HEK293 (cell line): ENCODE measurements around the gene SOX18.

ENCODE experiments used
- CTCF ChIA-PET: fragments of 350-600 bp; formaldehyde crosslinking; extraction: SDS; loops from one replicate; lab custom pipeline; 2021; ENCODE audit warnings: antibody characterized with exemption; lab: Yijun Ruan, JAX
- POLR2A ChIA-PET: fragments of 300-600 bp; formaldehyde crosslinking; extraction: SDS; loops from one replicate; lab custom pipeline; 2020; ENCODE audit warnings: antibody characterized with exemption, inconsistent platforms; lab: Yijun Ruan, JAX
- H3K27ac ChIP-seq: fragments of 200-500 bp; sonication (Bioruptor generic); 2 replicates; pipeline ENCODE4 v1.5.1; 2014; ENCODE audit warnings: low read depth, low read length, control low read depth, inconsistent platforms; ENCODE audit errors: extremely low read depth
- H3K36me3 ChIP-seq, 2 experiments: fragments of 200-500 bp in 1 of 2; sonication (Bioruptor generic) in 1 of 2; 1 replicate in 1 of 2; 2 replicates in 1 of 2; pipeline ENCODE4 v1.5.1; 2014 to 2017; ENCODE audit warnings: inconsistent platforms in 2 of 2, low read length in 2 of 2; ENCODE audit not compliant: control insufficient read depth in 2 of 2, insufficient read depth in 1 of 2
- H3K4me1 ChIP-seq: fragments of 200-500 bp; sonication (Bioruptor generic); 2 replicates; pipeline ENCODE4 v1.5.1; 2014; ENCODE audit warnings: mild to moderate bottlenecking, low read length, inconsistent platforms; ENCODE audit not compliant: control insufficient read depth, insufficient read depth
- H3K4me3 ChIP-seq: 2 replicates; pipeline ENCODE4 v1.5.1; 2011; ENCODE audit warnings: low read depth, mild to moderate bottlenecking, control low read depth, low read length, moderate library complexity
- H3K9me3 ChIP-seq: fragments of 200-500 bp; sonication (Bioruptor generic); 2 replicates; pipeline ENCODE4 v1.5.1; 2014; ENCODE audit warnings: low read depth, low read length, inconsistent platforms; ENCODE audit not compliant: control insufficient read depth, insufficient read depth
- IKZF3 ChIP-seq: fragments of 450-650 bp; IDR thresholded peaks from 2 replicates; pipeline ENCODE4 v1.5.0; 2018; ENCODE audit warnings: missing biosample characterization, mild to moderate bottlenecking, missing genetic modification characterization, moderate library complexity
- KLF16 ChIP-seq: fragments of 450-650 bp; formaldehyde crosslinking; IDR thresholded peaks from 2 replicates; pipeline ENCODE4 v1.5.1; 2017; ENCODE audit warnings: missing biosample characterization, missing genetic modification characterization
- KLF7 ChIP-seq: fragments of 450-650 bp; formaldehyde crosslinking; IDR thresholded peaks from 2 replicates; pipeline ENCODE4 v1.5.1; 2016; ENCODE audit warnings: missing biosample characterization, missing genetic modification characterization, borderline replicate concordance
- OVOL3 ChIP-seq: fragments of 450-650 bp; formaldehyde crosslinking; IDR thresholded peaks from 2 replicates; pipeline ENCODE4 v1.5.1; 2016; ENCODE audit warnings: missing biosample characterization, missing genetic modification characterization
- SP2 ChIP-seq: fragments of 450-650 bp; formaldehyde crosslinking; IDR thresholded peaks from 2 replicates; pipeline ENCODE4 v1.5.1; 2016; ENCODE audit warnings: missing biosample characterization, missing genetic modification characterization
- SP7 ChIP-seq: fragments of 450-650 bp; formaldehyde crosslinking; IDR thresholded peaks from 2 replicates; pipeline ENCODE4 v1.5.1; 2016; ENCODE audit warnings: missing biosample characterization, missing genetic modification characterization
- ZBTB7A ChIP-seq: fragments of 450-650 bp; formaldehyde crosslinking; IDR thresholded peaks from 2 replicates; pipeline ENCODE4 v1.5.1; 2016; ENCODE audit warnings: low read depth, missing biosample characterization, missing genetic modification characterization
- ZFP3 ChIP-seq: fragments of 450-650 bp; formaldehyde crosslinking; IDR thresholded peaks from 2 replicates; pipeline ENCODE4 v1.5.1; 2016; ENCODE audit warnings: low read depth, missing biosample characterization, missing genetic modification characterization
- ZIC2 ChIP-seq: fragments of 450-650 bp; formaldehyde crosslinking; IDR thresholded peaks from 2 replicates; pipeline ENCODE4 v1.5.1; 2016; ENCODE audit warnings: missing biosample characterization, missing genetic modification characterization
- ZNF121 ChIP-seq: fragments of 450-650 bp; formaldehyde crosslinking; IDR thresholded peaks from 2 replicates; pipeline ENCODE4 v1.5.1; 2016; ENCODE audit warnings: missing biosample characterization, missing genetic modification characterization
- ZNF148 ChIP-seq: fragments of 450-650 bp; formaldehyde crosslinking; IDR thresholded peaks from 2 replicates; pipeline ENCODE4 v1.5.0; 2017; ENCODE audit warnings: missing biosample characterization, missing genetic modification characterization, borderline replicate concordance
- ZNF155 ChIP-seq: fragments of 450-650 bp; formaldehyde crosslinking; IDR thresholded peaks from 2 replicates; pipeline ENCODE4 v1.5.1; 2016; ENCODE audit warnings: missing biosample characterization, missing genetic modification characterization
- ZNF174 ChIP-seq: fragments of 450-650 bp; formaldehyde crosslinking; IDR thresholded peaks from 2 replicates; pipeline ENCODE4 v1.5.0; 2017; ENCODE audit warnings: missing biosample characterization, mild to moderate bottlenecking, missing genetic modification characterization
- ZNF221 ChIP-seq: fragments of 450-650 bp; formaldehyde crosslinking; IDR thresholded peaks from 2 replicates; pipeline ENCODE4 v1.5.1; 2017; ENCODE audit warnings: missing biosample characterization, missing genetic modification characterization, borderline replicate concordance
- ZNF311 ChIP-seq: fragments of 450-650 bp; formaldehyde crosslinking; IDR thresholded peaks from 2 replicates; pipeline ENCODE4 v1.5.1; 2017; ENCODE audit warnings: missing biosample characterization, missing genetic modification characterization, borderline replicate concordance
- ZNF366 ChIP-seq: fragments of 450-650 bp; formaldehyde crosslinking; conservative IDR thresholded peaks from 2 replicates; pipeline ENCODE4 v1.5.1; 2016; ENCODE audit warnings: missing biosample characterization, missing genetic modification characterization
- ZNF48 ChIP-seq: fragments of 450-650 bp; formaldehyde crosslinking; IDR thresholded peaks from 2 replicates; pipeline ENCODE4 v1.5.1; 2016; ENCODE audit warnings: missing biosample characterization, missing genetic modification characterization
- ZNF518A ChIP-seq: fragments of 450-650 bp; formaldehyde crosslinking; conservative IDR thresholded peaks from 2 replicates; pipeline ENCODE4 v1.5.1; 2016; ENCODE audit warnings: low read depth, missing biosample characterization, missing genetic modification characterization
- ZNF596 ChIP-seq: fragments of 450-650 bp; IDR thresholded peaks from 2 replicates; pipeline ENCODE4 v1.5.0; 2018; ENCODE audit warnings: missing biosample characterization, mild to moderate bottlenecking, missing genetic modification characterization, moderate library complexity
- ZNF623 ChIP-seq: fragments of 450-650 bp; formaldehyde crosslinking; IDR thresholded peaks from 2 replicates; pipeline ENCODE4 v1.5.1; 2016; ENCODE audit warnings: missing biosample characterization, missing genetic modification characterization
- ZSCAN18 ChIP-seq: fragments of 450-650 bp; formaldehyde crosslinking; IDR thresholded peaks from 2 replicates; pipeline ENCODE4 v1.5.1; 2016; ENCODE audit warnings: missing biosample characterization, missing genetic modification characterization
- ZSCAN4 ChIP-seq: fragments of 450-650 bp; formaldehyde crosslinking; IDR thresholded peaks from 2 replicates; pipeline ENCODE4 v1.5.1; 2017; ENCODE audit warnings: missing biosample characterization, missing genetic modification characterization

The SOX18 gene

GRCh38 chr20:64021124-64021975, 28.1 kb downstream of the SOX18 start:
- H3K9me3 ChIP-seq, result no peaks in the 10 kb centered on the region
- no peaks in the 10 kb centered on the region for H3K4me1 ChIP-seq
- H3K27ac ChIP-seq, result no peak overlapping the region
- CTCF ChIA-PET, result no interaction called here
- peaks cover 11 to 87% of the 10 kb centered on the region in 2 experiments; a peak in 2 of 3 replicates for H3K36me3 ChIP-seq
- TF ChIP-seq SP7 (tag by site-specific recombination) (no peak), SP2 (no peak), ZSCAN4 (tag by site-specific recombination) (peak; percentile 84)
- POLR2A ChIA-PET, result interaction anchor here (0.7 kb wide), 1 partner anchor 47 kb away, joined by 5 read pairs; no protein-coding TSS in a partner anchor
- H3K4me3 ChIP-seq, result no peak overlapping the region

GRCh38 chr20:64015635-64016034, 33.8 kb downstream of the SOX18 start:
- peaks cover 32 to 76% of the 10 kb centered on the region in 2 experiments; a peak in 2 of 3 replicates for H3K36me3 ChIP-seq
- POLR2A ChIA-PET, result no interaction called here
- CTCF ChIA-PET, result no interaction called here
- H3K27ac ChIP-seq, result no peak overlapping the region
- no peaks in the 10 kb centered on the region for H3K4me1 ChIP-seq
- no peak overlapping the region for H3K4me3 ChIP-seq
- no peaks in the 10 kb centered on the region for H3K9me3 ChIP-seq
- TF ChIP-seq ZNF155 (tag by site-specific recombination), result no peak
- no peak for TF ChIP-seq OVOL3 (tag by site-specific recombination)
- no peak for TF ChIP-seq KLF16
- no peak for TF ChIP-seq ZNF596 (tag by site-specific recombination)
- TF ChIP-seq ZNF221 (tag by site-specific recombination), result no peak
- no peak for TF ChIP-seq ZNF48 (tag by site-specific recombination)
- TF ChIP-seq ZIC2 (tag by site-specific recombination), result no peak
- TF ChIP-seq ZNF623 (tag by site-specific recombination), result no peak
- no peak for TF ChIP-seq ZNF121
- TF ChIP-seq ZNF148 (tag by site-specific recombination), result no peak
- TF ChIP-seq IKZF3, result no peak
- no peak for TF ChIP-seq ZNF366
- no peak for TF ChIP-seq KLF7 (tag by site-specific recombination)
- no peak for TF ChIP-seq ZSCAN18
- no peak for TF ChIP-seq ZNF311 (tag by site-specific recombination)
- no peak for TF ChIP-seq ZBTB7A (tag by site-specific recombination)
- no peak for TF ChIP-seq ZNF518A (tag by site-specific recombination)
- TF ChIP-seq ZNF174 (tag by site-specific recombination), result no peak
- no peak for TF ChIP-seq ZFP3
- TF ChIP-seq, all 188 proteins: peak for 0
